SKM-1 treated with dmso at 0.1 percent for 144 hours (cell line): ENCODE measurements around the gene PKNOX1.
A peak's percentile ranks its signal among the peaks of the same experiment; 100 is the strongest.
"Not testable (repeated sequence)": the region's sequence is repeated elsewhere in the genome, so short reads cannot be mapped to it uniquely, and the experiment has no call there.

Experiments used
- DNase-seq: peaks from one replicate; lab custom pipeline; 2025; ENCODE audit not compliant: unreplicated experiment; lab: John Stamatoyannopoulos, UW

The PKNOX1 gene

GRCh38 chr21:42973991-42974831, at the start of gene PKNOX1:
Gene PKNOX1 (plus strand): TSS chr21:42974562. CDS start chr21:43004382, 29,820 bp downstream.
- DNase-seq: peak; percentile 97

DNA sequence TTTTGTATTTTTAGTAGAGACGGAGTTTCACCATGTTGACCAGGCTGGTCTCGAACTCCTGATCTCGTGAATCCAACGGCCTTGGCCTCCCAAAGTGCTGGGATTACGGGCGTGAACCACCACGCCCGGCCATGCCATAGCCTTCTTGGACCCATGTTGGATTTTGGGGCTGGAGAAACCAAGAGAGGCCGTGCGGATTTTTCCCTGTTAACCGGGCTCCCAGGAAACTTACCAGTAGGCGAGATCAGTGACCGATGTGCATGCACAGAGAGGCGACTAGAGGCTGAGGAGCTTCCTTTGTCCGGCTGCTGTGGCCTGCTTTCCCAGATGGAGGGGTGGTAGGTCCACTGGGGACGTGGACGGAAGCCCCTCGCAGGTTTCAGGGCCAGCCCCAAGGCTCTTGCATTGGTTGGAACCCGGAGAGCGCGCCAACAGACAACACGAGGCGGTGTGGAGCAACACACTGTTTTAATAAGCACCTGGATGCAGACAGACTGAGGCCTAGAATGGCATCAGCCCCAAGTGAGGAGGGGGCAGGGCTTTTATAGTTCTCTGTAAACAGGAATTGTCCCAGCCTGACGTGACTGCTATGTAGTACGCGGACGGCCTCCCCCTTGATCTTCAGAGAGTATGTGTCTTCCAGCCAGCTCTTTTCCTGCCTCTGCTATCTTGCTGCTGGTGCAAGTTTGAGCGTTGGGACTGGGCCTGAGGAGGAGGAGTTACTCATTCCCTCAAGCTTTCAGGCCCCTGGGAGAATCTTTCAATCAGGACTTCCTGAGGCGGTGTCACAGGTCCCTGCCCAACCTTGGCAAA, 49.0 kb upstream of the PKNOX1 start, which contains the start of gene ERVH48-1:
Gene ERVH48-1 (minus strand): TSS at position 517 of the 813 bp plus-strand sequence. CDS start 6,624 bp downstream, outside the sequence.
- no peak for DNase-seq

DNA sequence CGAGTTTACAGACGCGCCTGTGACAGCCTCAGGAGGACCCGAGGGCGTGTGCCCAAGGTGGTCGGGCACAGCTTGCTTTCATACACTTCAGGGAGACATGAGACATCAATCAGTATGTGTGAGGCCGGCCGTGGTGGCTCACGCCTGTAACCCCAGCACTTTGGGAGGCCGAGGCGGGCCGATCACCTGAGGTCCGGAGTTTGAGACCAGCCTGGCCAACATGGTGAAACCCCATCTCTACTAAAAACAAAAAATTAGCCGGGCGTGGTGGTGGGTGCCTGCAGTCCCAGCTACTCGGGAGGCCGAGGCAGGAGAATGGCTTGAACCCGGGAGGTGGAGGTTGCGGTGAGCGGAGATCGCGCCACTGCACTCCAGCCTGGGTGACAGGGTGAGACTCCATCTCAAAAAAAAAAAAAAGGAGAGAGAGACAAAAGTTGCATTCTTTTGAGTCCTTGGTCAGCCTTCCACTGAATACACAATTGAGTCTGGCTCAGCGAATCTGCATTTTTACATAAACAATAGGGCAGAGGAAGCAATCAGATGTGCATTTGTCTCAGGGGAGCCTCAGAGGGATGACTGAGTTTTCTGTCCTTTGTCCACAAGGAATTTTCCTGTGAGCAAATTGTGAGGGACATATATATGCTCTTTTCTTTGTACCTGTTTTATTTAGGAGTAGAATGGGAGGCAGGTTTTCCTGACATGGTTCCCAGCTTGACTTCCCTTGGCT, 46.7 kb upstream of the PKNOX1 start:
- DNase-seq: not testable (repeated sequence)

GRCh38 chr21:42929969-42930368, 44.4 kb upstream of the PKNOX1 start:
- DNase-seq: no peak

GRCh38 chr21:42931560-42932235, 42.7 kb upstream of the PKNOX1 start:
- no peak for DNase-seq

GRCh38 chr21:42932378-42933136, 41.8 kb upstream of the PKNOX1 start:
- DNase-seq: not testable (repeated sequence)

DNA sequence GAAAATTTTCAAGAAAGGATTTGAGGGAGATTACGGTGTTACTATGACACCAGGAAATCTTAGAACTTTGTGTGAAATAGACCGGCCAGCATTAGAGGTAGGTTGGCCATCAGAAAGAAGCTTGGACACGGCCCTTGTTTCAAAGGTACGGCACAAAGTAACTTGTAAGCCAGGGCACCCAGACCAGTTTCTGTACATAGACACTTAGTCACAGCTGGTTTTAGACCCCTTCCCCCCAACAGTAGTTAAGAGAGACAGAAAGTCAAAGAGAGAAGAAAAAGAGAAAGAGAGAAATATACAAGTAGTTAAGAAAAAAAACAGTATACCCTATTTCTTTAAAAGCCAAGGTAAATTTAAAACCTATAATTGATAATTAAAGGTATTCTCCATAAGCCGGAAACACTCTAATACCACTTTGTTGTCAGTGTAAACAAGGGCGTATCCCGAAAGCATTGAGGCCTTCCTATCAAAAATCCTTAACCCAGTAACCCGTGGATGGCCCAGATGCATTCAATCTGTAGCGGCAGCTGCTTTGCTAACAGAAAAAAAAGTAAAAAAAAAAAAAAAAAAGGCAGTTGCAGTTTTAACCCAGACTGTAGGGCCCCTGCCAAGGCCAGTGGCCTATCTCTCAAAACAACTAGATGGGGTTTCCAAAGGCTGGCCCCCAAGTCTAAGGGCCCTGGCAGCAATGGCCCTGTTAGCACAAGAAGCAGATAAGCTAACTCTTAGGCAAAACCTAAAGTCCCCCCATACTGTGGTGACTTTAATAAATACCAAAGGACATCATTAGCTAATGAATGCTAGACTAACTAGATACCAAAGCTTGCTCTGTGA, 41.0 kb upstream of the PKNOX1 start:
- not testable (repeated sequence) for DNase-seq

DNA sequence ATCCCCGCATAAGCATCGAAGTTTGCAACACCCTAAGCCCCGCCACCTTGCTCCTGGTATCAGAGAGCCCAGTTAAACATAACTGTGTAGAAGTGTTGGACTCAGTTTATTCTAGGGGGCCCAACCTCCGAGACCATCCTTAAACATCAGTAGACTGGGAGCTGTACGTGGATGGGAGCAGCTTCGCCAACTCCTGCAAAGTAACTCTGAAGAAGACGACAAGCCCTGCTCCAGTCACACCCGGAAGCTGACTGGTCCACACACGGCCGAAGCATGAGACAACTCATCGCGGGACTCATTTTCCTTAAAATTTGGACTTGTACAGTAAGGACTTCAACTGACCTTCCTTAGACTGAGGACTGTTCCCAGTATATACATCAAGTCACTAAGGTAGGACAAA, 40.4 kb upstream of the PKNOX1 start:
- not testable (repeated sequence) for DNase-seq

- not testable (repeated sequence) for DNase-seq
Measured at GRCh38 chr21:42936360-42936759, 38.0 kb upstream of the PKNOX1 start.

DNA sequence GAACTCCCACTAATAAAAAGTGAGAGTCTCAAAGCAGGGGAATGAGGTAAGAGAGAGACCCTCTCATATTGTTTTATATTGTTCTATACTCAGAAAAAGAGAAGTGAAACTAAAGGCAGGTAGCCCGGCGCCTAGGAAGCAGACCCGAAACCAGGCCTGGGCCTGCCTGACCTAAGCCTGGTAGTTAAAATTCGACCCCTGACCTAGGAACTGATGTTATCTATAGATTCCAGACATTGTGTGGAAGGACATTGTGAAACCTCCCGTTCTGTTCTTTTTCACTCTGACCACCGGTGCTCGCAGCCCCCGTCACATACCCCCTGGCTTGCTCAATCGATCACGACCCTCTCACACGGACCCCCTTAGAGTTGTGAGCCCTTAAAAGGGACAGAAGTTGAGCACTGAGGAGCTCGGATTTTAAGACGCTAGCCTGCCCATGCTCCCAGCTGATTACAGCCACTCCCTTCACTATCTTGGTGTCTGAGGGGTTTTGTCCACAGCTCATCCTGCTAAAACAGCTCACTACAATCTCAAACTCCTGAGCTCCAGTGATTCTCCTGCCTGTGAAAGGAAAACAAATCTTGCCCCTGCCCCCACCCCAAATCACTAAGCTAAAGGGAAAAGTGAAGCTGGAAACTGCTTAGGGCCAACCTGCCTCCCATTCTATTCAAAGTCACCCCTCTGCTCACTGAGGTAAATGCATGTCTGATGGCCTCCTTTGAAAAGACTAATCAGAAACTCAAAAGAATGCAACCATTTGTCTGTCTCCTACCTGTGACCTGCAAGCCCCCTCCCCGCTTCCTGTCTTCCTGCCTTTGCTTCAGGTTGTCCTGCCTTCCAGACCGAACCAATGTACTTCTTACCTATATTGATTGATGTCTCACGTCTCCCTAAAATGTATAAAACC, 37.1 kb upstream of the PKNOX1 start:
- DNase-seq: peak; percentile 13

GRCh38 chr21:42937960-42938605, 36.3 kb upstream of the PKNOX1 start:
- no peak for DNase-seq

- DNase-seq: not testable (repeated sequence)
Measured at GRCh38 chr21:42938606-42938995, 35.8 kb upstream of the PKNOX1 start.

DNA sequence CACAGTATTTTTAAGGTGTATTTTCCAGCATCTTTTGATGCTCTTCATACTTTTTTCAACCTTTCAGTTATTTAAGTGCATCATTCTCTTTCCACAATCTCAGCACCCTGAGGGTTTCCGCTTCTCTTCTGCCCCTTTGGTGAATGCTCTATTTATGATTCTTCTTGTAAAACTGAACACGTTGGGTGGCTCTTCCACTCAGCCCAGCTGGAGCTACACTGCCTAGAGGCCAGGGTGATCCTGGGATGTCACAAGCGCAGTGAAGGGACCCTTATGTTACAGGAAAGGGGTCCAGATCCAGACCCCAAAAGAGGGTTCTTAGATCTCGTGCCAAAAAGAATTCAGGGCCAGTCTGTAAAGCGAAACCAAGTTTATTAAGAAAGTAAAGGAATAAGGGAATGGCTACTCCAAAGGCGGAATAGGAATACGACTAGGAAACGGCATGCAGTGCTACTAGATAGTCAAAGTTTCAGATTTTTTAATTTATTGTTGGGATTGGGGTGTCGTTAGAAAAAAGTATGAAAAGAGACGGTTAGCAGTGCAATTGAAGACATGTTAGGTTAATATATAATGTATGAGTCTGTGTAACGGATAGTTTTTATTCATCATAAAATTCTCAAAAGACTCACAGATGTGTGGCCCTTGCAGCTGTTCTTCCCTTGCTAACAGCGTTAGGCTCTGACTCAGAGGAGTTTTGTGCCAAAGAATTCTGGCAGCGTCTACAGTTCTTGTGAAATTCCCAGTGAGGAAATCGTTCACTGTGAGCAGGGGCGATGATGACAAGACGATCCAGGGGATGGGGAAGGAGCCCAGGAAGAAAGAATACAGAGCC, 34.6 kb upstream of the PKNOX1 start:
- peak; percentile 70 for DNase-seq

DNA sequence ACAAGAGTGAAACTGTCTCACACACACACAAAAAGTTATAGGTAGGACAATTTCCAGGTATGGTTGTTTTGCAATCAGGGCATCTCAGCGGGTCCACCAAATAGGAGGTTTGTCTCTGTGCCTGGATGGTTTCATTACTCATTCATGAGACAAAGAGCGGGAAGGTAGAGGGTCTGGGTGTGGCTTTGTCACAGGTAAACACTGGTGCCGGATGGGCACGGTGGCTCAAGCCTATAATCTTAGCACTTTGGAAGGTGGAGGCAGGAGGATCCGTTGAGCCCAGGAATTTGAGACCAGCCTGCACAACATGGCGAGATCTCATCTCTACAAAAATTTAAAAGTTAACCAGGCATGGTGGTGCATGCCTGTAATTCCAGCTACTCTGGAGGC, 32.7 kb upstream of the PKNOX1 start:
- DNase-seq: no peak

DNA sequence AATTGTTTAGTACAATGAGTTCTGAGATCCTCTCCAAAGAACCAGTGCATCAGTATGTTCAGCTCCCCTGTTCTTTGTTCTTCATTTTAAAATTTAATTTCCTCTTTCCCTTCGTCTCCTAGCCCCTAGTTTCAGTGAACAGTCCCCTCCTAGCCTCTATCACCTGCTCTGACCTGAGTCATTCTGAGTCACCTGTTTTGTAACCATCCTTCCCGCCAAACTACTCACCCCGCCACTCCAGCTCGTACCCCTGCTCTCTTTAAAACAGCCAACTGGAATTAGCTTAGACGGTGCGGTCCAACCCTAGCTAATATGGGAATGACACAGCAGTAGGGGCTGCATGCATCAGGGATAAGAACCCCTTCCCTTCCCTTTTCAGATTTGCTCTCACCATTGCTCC, 32.1 kb upstream of the PKNOX1 start:
- no peak for DNase-seq

DNA sequence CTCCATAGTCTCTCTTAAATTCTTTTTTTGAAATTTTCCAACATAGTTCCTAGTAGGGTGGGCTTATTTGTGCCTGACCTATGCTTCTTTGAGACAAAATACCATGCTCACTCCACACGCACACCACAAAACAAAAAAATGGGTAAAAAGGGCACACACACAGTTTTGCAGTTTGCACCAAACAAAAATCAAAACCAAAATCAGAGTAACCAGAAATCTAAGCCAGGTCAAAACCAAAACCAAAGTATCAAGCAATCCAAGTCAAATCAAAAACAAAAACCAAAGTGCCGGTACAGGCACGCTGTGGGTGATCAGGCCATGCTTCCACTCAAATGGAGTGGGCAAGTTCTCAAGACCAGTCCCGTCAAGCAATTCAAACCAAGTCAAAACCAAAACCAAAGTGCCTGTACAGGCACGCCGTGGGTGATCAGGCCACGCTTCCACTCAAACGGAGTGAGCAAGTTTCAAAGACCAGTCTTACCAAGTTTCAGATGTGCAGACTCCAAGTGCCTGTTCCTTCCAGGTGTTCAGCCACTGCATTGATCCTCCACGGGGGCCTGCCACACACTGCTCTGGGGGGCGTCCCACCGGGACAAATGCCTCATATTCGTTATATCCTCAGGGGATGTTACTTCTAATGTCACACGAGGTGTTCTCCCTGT, 25.1 kb upstream of the PKNOX1 start:
- not testable (repeated sequence) for DNase-seq
